ENCODE measurements around the gene UGT1A7.

The UGT1A7 gene

GRCh38 chr2:233754872-233755611, 73.3 kb downstream of the UGT1A7 start:
- Histone ChIP-seq H3K9ac (ENCODE audit: low read length) (no peak overlapping the region), H2AFZ (ENCODE audit: low read depth, low read length, severe bottlenecking) (no peak overlapping the region), H3F3A (ENCODE audit: insufficient read depth) (no peaks in the 10 kb centered on the region), H3K27ac (ENCODE audit: low read depth, low read length) (no peak overlapping the region), H3K9me3 (ENCODE audit: insufficient read depth, low read length) (peaks cover 5% of the 10 kb centered on the region; the same call in 1 of the 2 replicates), H3K36me3 (ENCODE audit: low read length) (no peaks in the 10 kb centered on the region), H4K20me1 (ENCODE audit: low read depth, low read length) (no peaks in the 10 kb centered on the region), H3K4me3 (ENCODE audit: insufficient read depth, low read length, poor library complexity, severe bottlenecking) (no peak overlapping the region), H3K79me2 (ENCODE audit: insufficient read depth, low read length) (no peaks in the 10 kb centered on the region), H3K27me3 (ENCODE audit: low read length) (no peaks in the 10 kb centered on the region), H3K9me2 (replicated peaks; ENCODE audit: insufficient read depth, low read length) (no peaks in the 10 kb centered on the region), H3K4me2 (ENCODE audit: low read depth, low read length, poor library complexity, severe bottlenecking) (no peak overlapping the region)
- TF ChIP-seq, protein P1, sequence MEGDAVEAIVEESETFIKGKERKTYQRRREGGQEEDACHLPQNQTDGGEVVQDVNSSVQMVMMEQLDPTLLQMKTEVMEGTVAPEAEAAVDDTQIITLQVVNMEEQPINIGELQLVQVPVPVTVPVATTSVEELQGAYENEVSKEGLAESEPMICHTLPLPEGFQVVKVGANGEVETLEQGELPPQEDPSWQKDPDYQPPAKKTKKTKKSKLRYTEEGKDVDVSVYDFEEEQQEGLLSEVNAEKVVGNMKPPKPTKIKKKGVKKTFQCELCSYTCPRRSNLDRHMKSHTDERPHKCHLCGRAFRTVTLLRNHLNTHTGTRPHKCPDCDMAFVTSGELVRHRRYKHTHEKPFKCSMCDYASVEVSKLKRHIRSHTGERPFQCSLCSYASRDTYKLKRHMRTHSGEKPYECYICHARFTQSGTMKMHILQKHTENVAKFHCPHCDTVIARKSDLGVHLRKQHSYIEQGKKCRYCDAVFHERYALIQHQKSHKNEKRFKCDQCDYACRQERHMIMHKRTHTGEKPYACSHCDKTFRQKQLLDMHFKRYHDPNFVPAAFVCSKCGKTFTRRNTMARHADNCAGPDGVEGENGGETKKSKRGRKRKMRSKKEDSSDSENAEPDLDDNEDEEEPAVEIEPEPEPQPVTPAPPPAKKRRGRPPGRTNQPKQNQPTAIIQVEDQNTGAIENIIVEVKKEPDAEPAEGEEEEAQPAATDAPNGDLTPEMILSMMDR (IDR thresholded peaks at IDR 0.05; ENCODE audit: insufficient read depth, low read length, poor library complexity, severe bottlenecking): no peak

DNA sequence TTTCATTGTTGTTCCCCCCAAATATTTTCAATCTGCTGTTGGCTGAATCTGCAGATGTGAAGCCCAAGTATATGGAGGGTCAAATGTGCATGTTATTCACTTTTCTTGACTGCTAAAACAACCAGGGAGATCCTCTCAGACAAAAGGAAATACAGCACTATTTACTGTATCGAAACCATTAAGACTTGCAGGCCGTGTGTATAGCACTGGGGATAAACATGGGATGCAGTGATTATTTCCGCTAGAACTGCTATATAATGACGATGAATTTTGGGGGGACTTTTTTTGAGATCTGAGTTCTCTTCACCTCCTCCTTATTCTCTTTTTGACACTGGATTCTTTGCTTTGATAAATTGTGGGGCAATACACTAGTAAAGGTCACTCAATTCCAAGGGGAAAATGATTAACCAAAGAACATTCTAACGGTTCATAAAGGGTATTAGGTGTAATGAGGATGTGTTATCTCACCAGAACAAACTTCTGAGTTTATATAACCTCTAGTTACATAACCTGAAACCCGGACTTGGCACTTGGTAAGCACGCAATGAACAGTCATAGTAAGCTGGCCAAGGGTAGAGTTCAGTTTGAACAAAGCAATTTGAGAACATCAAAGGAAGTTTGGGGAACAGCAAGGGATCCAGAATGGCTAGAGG, 74.9 kb downstream of the UGT1A7 start:
- no peak overlapping the region for H3K4me3 ChIP-seq (ENCODE audit: insufficient read depth, low read length, poor library complexity, severe bottlenecking)
- H4K20me1 ChIP-seq (ENCODE audit: low read depth, low read length): no peaks in the 10 kb centered on the region
- no peaks in the 10 kb centered on the region for H3K9me2 ChIP-seq (replicated peaks; ENCODE audit: insufficient read depth, low read length)
- no peak overlapping the region for H3K9ac ChIP-seq (ENCODE audit: low read length)
- H3K27ac ChIP-seq (ENCODE audit: low read depth, low read length): no peak overlapping the region
- TF ChIP-seq EZH2phosphoT487 (conservative IDR thresholded peaks at IDR 0.05; ENCODE audit: low read length): no peak
- TF ChIP-seq, protein P1 (IDR thresholded peaks at IDR 0.05; ENCODE audit: insufficient read depth, low read length, poor library complexity, severe bottlenecking): no peak
- H3K36me3 ChIP-seq (ENCODE audit: low read length): no peaks in the 10 kb centered on the region
- H2AFZ ChIP-seq (ENCODE audit: low read depth, low read length, severe bottlenecking): no peak overlapping the region
- no peaks in the 10 kb centered on the region for H3K9me3 ChIP-seq (ENCODE audit: insufficient read depth, low read length)
- no peaks in the 10 kb centered on the region for H3F3A ChIP-seq (ENCODE audit: insufficient read depth)
- no peaks in the 10 kb centered on the region for H3K27me3 ChIP-seq (ENCODE audit: low read length)
- no peak overlapping the region for H3K4me2 ChIP-seq (ENCODE audit: low read depth, low read length, poor library complexity, severe bottlenecking)
- H3K79me2 ChIP-seq (ENCODE audit: insufficient read depth, low read length): no peaks in the 10 kb centered on the region

DNA sequence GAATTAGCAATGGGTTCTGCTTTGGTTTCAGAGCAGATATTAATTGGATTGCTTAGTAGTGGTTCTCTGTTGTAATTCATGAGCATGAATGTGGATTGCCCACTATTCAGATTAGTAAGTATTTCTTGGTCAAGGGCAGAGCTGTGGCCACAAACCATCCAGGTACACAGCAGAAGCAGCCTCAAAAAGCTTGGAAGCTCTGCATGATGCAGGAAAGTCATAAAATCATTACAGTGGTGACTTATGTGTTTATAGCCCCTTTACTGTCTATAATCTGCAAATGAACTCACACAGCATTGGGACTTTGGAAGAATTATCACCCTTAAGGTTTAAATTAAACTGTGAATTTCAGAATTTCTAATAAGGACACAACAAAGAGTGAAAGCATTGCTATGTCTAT, 76.4 kb downstream of the UGT1A7 start:
- Histone ChIP-seq H3K79me2 (ENCODE audit: insufficient read depth, low read length) (no peaks in the 10 kb centered on the region), H3K36me3 (ENCODE audit: low read length) (no peaks in the 10 kb centered on the region), H3F3A (ENCODE audit: insufficient read depth) (no peaks in the 10 kb centered on the region), H3K9ac (ENCODE audit: low read length) (no peak overlapping the region), H3K27ac (ENCODE audit: low read depth, low read length) (no peak overlapping the region), H3K9me3 (ENCODE audit: insufficient read depth, low read length) (no peaks in the 10 kb centered on the region), H3K4me3 (ENCODE audit: insufficient read depth, low read length, poor library complexity, severe bottlenecking) (no peak overlapping the region), H3K4me2 (ENCODE audit: low read depth, low read length, poor library complexity, severe bottlenecking) (no peak overlapping the region), H3K9me2 (replicated peaks; ENCODE audit: insufficient read depth, low read length) (no peaks in the 10 kb centered on the region), H2AFZ (ENCODE audit: low read depth, low read length, severe bottlenecking) (no peak overlapping the region), H3K27me3 (ENCODE audit: low read length) (no peaks in the 10 kb centered on the region), H4K20me1 (ENCODE audit: low read depth, low read length) (no peaks in the 10 kb centered on the region)
- TF ChIP-seq EZH2phosphoT487 (conservative IDR thresholded peaks at IDR 0.05; ENCODE audit: low read length): no peak
- TF ChIP-seq, protein P1 (IDR thresholded peaks at IDR 0.05; ENCODE audit: insufficient read depth, low read length, poor library complexity, severe bottlenecking): no peak
